ENCODE data around the gene IQCF2. TPM values are rescaled to one million over a fixed set of nuclear protein-coding genes. Genes with fewer than 3 reads are reported as not detected.

Gene IQCF2
- total and polyA plus RNA-seq, 2 donors (not counting 1 experiment from before 2014, with no cell fraction given), result not detected

GRCh38 chr3:51886447-51886846, 25.0 kb downstream of the IQCF2 start:
- DNase-seq (no peak), ATAC-seq (ENCODE audit: low read depth) (no peak)
- Histone ChIP-seq H3K9me3 (ENCODE audit: control extremely low read depth in 1 of 3, control insufficient read depth in 2 of 3, insufficient read depth in 1 of 3, low read length in 2 of 3) (peaks cover 0 to 1% (median 0%) of the 10 kb centered on the region in 3 donors), H3K4me2 (replicated peaks; ENCODE audit: low read depth, low read length, poor library complexity, severe bottlenecking) (no peak overlapping the region), H3K79me2 (ENCODE audit: control insufficient read depth, insufficient read depth, low read length) (no peaks in the 10 kb centered on the region), H2AFZ (ENCODE audit: insufficient read depth, low read depth, low read length, poor library complexity, severe bottlenecking) (no peak overlapping the region), H3K27me3 (replicated peaks in 1 of 4; ENCODE audit: control extremely low read depth in 1 of 4, control insufficient read depth in 3 of 4, insufficient read depth in 4 of 4, low read length in 3 of 4) (peaks cover 0 to 7% (median 2%) of the 10 kb centered on the region in 4 experiments), H3K4me3 (ENCODE audit: control extremely low read depth in 1 of 5, extremely low read depth in 1 of 5, insufficient read depth in 1 of 5, low read depth in 2 of 5, low read length in 4 of 5) (no peak overlapping the region), H3K4me1 (ENCODE audit: control insufficient read depth in 2 of 2, insufficient read depth in 2 of 2, low read length in 2 of 2) (no peaks in the 10 kb centered on the region), H4K20me1 (ENCODE audit: control insufficient read depth, insufficient read depth, low read length, poor library complexity, severe bottlenecking) (no peaks in the 10 kb centered on the region), H3K36me3 (replicated peaks in 1 of 2; ENCODE audit: control extremely low read depth in 1 of 2, control insufficient read depth in 1 of 2, extremely low read depth in 1 of 2, insufficient read depth in 2 of 2, low read length in 1 of 2) (no peaks in the 10 kb centered on the region), H3K9ac (ENCODE audit: low read length) (no peak overlapping the region), H3K27ac (ENCODE audit: low read length in 2 of 2) (no peak overlapping the region)
- Mint-ChIP-seq H3K9me3 (ENCODE audit: insufficient read depth) (no peaks in the 10 kb centered on the region), H3K27ac (no peak overlapping the region), H3K27me3 (peaks cover 33% of the 10 kb centered on the region), H3K4me1 (no peaks in the 10 kb centered on the region), H3K4me3 (no peak overlapping the region)
- ChIA-PET POLR2A (no interaction called here), CTCF (no interaction called here)
- TF ChIP-seq EZH2 (IDR thresholded peaks at IDR 0.05; ENCODE audit: borderline replicate concordance, insufficient read depth, low read depth, low read length, poor library complexity, severe bottlenecking), result no peak
- TF ChIP-seq CTCF (IDR thresholded peaks at IDR 0.05), result no peak
- intact Hi-C loops (cut with micrococcal nuclease), result no loop called here

GRCh38 chr3:51887620-51888019, 26.2 kb downstream of the IQCF2 start:
- DNase-seq (no peak), ATAC-seq (ENCODE audit: low read depth) (no peak)
- Mint-ChIP-seq H3K4me3 (no peak overlapping the region), H3K27ac (no peak overlapping the region), H3K27me3 (peaks cover 36% of the 10 kb centered on the region), H3K9me3 (ENCODE audit: insufficient read depth) (no peaks in the 10 kb centered on the region), H3K4me1 (no peaks in the 10 kb centered on the region)
- Histone ChIP-seq H3K27ac (ENCODE audit: low read length in 2 of 2) (no peak overlapping the region), H4K20me1 (ENCODE audit: control insufficient read depth, insufficient read depth, low read length, poor library complexity, severe bottlenecking) (no peaks in the 10 kb centered on the region), H3K4me2 (replicated peaks; ENCODE audit: low read depth, low read length, poor library complexity, severe bottlenecking) (no peak overlapping the region), H2AFZ (ENCODE audit: insufficient read depth, low read depth, low read length, poor library complexity, severe bottlenecking) (no peak overlapping the region), H3K36me3 (replicated peaks in 1 of 2; ENCODE audit: control extremely low read depth in 1 of 2, control insufficient read depth in 1 of 2, extremely low read depth in 1 of 2, insufficient read depth in 2 of 2, low read length in 1 of 2) (no peaks in the 10 kb centered on the region), H3K79me2 (ENCODE audit: control insufficient read depth, insufficient read depth, low read length) (no peaks in the 10 kb centered on the region), H3K4me3 (ENCODE audit: control extremely low read depth in 1 of 5, extremely low read depth in 1 of 5, insufficient read depth in 1 of 5, low read depth in 2 of 5, low read length in 4 of 5) (no peak overlapping the region), H3K27me3 (replicated peaks in 1 of 4; ENCODE audit: control extremely low read depth in 1 of 4, control insufficient read depth in 3 of 4, insufficient read depth in 4 of 4, low read length in 3 of 4) (peaks cover 0 to 7% (median 3%) of the 10 kb centered on the region in 4 experiments), H3K9ac (ENCODE audit: low read length) (no peak overlapping the region), H3K4me1 (ENCODE audit: control insufficient read depth in 2 of 2, insufficient read depth in 2 of 2, low read length in 2 of 2) (no peaks in the 10 kb centered on the region), H3K9me3 (ENCODE audit: control extremely low read depth in 1 of 3, control insufficient read depth in 2 of 3, insufficient read depth in 1 of 3, low read length in 2 of 3) (peaks cover 0 to 1% (median 0%) of the 10 kb centered on the region in 3 donors)
- ChIA-PET POLR2A (interaction anchor here (0.7 kb wide), 1 partner anchor 48 kb away, joined by 3 read pairs; no protein-coding TSS in a partner anchor), CTCF (no interaction called here)
- intact Hi-C loops (cut with micrococcal nuclease), result no loop called here
- WGBS (ENCODE audit: insufficient coverage), result 93% methylated on average over 2 of the region's 2 CpGs
- TF ChIP-seq EZH2 (IDR thresholded peaks at IDR 0.05; ENCODE audit: borderline replicate concordance, insufficient read depth, low read depth, low read length, poor library complexity, severe bottlenecking) (no peak), CTCF (IDR thresholded peaks at IDR 0.05) (no peak)
